Thyroid gland (tissue), 4 donors: ENCODE results near the gene CD3G. TPM values are rescaled to one million over a fixed set of nuclear protein-coding genes. Genes with fewer than 3 reads are reported as not detected.

Experiments
- DNase-seq, 2 donors: peaks; one replicate each; pipeline ENCODE4 v3.0.0-alpha.2; 2019
- H3K27ac ChIP-seq, 3 donors: fragments of 200-600 bp; sonication (generic); 1 replicate in 2 of 3; 2 replicates in 1 of 3; pipeline ENCODE4 v1.5.1; 2016 to 2019; ENCODE audit warnings: mild to moderate bottlenecking in 1 of 3, moderate library complexity in 1 of 3
- H3K27me3 ChIP-seq: fragments of 200-600 bp; sonication (generic); one replicate; pipeline ENCODE4 v1.5.1; 2019
- H3K36me3 ChIP-seq, 2 donors: fragments of 200-600 bp; sonication (generic); one replicate each; pipeline ENCODE4 v1.5.1; 2016 to 2019
- H3K4me1 ChIP-seq, 2 donors: fragments of 200-600 bp; sonication (generic); one replicate each; pipeline ENCODE4 v1.5.1; 2017 to 2019
- H3K4me3 ChIP-seq, 3 donors: fragments of 200-600 bp; sonication (generic); replicated peaks in 1 of 3; 1 replicate in 2 of 3; 2 replicates in 1 of 3; pipeline ENCODE4 v1.5.1; 2016; ENCODE audit warnings: mild to moderate bottlenecking in 1 of 3
- H3K9me3 ChIP-seq: fragments of 200-600 bp; sonication (generic); one replicate; pipeline ENCODE4 v1.5.1; 2017
- POLR2A ChIP-seq, 2 donors: fragments of 450-650 bp; IDR thresholded peaks; one replicate each; pipeline ENCODE4 v1.6.1; 2017; ENCODE audit warnings: antibody characterized with exemption in 2 of 2, mild to moderate bottlenecking in 2 of 2, moderate library complexity in 1 of 2
- whole genome bisulfite sequencing, 2 donors: methylation state at CpG; one replicate each; pipeline ENCODE4 v1.1.5; 2017; 5-methylcytosine and 5-hydroxymethylcytosine counted together
- intact Hi-C: fragments of 100-400 bp; cut with DNase I; formaldehyde crosslinking; loops from one replicate; pipeline ENCODE4 v1.15.1; 2023
- total RNA-seq, 4 donors: library from RNA; depleted of rRNA; stranded (reverse); fragments of >200 nt; gene quantifications; one replicate each; pipeline ENCODE4 v1.2.3, GENCODE V29; 2016
- TF ChIP-seq, protein P1 (sequence below), 6 experiments: fragments of 200-600 bp in 3 of 6; fragments of 450-650 bp in 3 of 6; sonication (generic) in 3 of 6; IDR thresholded peaks; one replicate each; pipeline ENCODE4 v1.5.1; 2016 to 2019; ENCODE audit warnings: antibody characterized with exemption in 6 of 6, mild to moderate bottlenecking in 2 of 6, inconsistent platforms in 1 of 6, moderate library complexity in 1 of 6

CD3G gene
- 1 to 10 TPM; 1.2 to 4.3 (median 1.9) TPM for total RNA-seq

DNA sequence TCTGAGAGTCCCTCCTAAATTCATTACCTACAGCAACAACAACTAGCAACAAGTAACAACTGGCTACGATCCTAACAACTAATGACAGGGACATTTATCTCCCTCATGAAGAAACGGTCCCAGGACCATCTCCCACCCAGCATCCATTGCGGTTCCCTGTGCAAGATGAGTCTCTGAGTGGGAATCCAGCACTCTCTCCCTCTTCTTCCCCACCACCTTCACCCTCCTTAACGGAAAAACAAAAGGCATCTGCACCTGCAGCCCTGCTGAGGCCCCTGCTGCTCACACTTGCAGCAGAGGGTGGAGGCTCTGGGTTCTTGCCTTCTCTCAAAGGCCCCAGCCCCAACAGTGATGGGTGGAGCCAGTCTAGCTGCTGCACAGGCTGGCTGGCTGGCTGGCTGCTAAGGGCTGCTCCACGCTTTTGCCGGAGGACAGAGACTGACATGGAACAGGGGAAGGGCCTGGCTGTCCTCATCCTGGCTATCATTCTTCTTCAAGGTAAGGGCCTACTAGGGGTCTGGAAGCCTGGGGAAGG is at the start of gene CD3G:
CD3G (plus strand) TSS at position 364 of the 535 bp plus-strand sequence; CDS start at position 444, 80 bp downstream.
- TF ChIP-seq POLR2A (IDR thresholded peaks at IDR 0.05), result no peak
- TF ChIP-seq, protein P1, sequence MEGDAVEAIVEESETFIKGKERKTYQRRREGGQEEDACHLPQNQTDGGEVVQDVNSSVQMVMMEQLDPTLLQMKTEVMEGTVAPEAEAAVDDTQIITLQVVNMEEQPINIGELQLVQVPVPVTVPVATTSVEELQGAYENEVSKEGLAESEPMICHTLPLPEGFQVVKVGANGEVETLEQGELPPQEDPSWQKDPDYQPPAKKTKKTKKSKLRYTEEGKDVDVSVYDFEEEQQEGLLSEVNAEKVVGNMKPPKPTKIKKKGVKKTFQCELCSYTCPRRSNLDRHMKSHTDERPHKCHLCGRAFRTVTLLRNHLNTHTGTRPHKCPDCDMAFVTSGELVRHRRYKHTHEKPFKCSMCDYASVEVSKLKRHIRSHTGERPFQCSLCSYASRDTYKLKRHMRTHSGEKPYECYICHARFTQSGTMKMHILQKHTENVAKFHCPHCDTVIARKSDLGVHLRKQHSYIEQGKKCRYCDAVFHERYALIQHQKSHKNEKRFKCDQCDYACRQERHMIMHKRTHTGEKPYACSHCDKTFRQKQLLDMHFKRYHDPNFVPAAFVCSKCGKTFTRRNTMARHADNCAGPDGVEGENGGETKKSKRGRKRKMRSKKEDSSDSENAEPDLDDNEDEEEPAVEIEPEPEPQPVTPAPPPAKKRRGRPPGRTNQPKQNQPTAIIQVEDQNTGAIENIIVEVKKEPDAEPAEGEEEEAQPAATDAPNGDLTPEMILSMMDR (IDR thresholded peaks at IDR 0.05), result no peak
- 73 to 76% methylated on average over 6 of the region's 6 CpGs for WGBS, 2 donors
- no peak within 1 kb of the TSS for H3K27ac ChIP-seq
- no peaks in the 10 kb centered on the region for H3K36me3 ChIP-seq
- no peak within 1 kb of the TSS for H3K4me3 ChIP-seq
- H3K9me3 ChIP-seq, result no peaks in the 10 kb centered on the region
- H3K27me3 ChIP-seq, result no peaks in the 10 kb centered on the region
- DNase-seq, result no peak
- no peaks in the 10 kb centered on the region for H3K4me1 ChIP-seq
- intact Hi-C loops, result no loop called here

DNA sequence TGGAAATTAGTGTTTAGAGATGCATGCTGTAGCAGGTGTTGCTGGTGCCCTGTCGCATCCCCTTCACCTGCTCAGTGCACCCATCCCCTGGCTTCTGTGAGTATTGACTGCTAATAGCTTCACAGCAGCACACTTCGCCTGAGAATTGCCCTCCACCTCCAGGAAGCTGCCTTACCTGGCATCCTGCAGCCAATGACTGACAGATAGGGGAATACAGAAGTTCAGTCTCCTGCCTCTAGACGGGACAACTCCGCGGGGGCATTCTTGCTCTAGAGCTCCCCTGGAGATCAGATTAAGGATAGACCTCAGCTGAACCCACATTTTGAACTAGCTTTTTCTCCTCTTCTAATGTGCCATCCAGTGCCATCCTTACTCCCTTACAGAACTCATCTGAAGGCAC is 48.9 kb upstream of the CD3G start:
- Histone ChIP-seq H3K27me3 (no peaks in the 10 kb centered on the region), H3K4me1 (no peaks in the 10 kb centered on the region), H3K36me3 (no peaks in the 10 kb centered on the region), H3K4me3 (no peak overlapping the region), H3K9me3 (no peaks in the 10 kb centered on the region), H3K27ac (no peak overlapping the region)
- TF ChIP-seq POLR2A (IDR thresholded peaks at IDR 0.05), result no peak
- TF ChIP-seq, protein P1 (IDR thresholded peaks at IDR 0.05), result no peak
- WGBS, 2 donors, result 76 to 77% methylated on average over 5 of the region's 5 CpGs
- intact Hi-C loops, result no loop called here
- DNase-seq, result no peak

DNA sequence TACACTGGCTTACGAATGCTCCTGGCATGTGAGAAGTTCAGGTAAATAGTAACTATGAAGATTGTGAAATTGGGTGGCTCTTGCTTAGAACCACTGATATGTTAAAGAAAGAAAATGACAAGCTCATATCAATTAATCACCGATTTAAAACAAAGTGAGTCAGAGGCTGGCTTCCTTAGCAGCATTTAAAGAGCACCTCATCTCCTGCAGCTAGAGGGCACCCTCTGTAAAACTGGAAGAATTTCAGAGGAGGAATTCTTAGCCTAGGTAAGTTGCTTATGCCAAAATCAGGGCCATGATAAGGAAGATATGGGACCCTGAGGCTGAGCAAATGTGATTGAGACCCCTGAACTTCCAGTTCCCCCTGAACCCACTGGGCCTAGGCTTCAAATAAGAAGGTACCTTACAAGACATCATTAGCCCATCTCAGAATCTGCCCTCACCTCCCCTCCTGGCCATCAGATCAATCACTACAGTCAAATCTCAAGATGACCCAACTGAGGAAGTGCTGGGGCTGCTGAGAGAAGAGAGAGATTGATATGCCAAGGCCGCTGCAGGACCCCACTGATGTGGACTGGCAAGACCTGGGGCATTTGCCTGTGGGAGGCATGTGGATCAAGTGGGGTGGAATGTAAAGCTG is 48.2 kb upstream of the CD3G start:
- Histone ChIP-seq H3K36me3 (no peaks in the 10 kb centered on the region), H3K27ac (no peak overlapping the region), H3K27me3 (no peaks in the 10 kb centered on the region), H3K9me3 (no peaks in the 10 kb centered on the region), H3K4me3 (no peak overlapping the region), H3K4me1 (no peaks in the 10 kb centered on the region)
- intact Hi-C loops, result no loop called here
- 68 to 72% methylated on average over 3 of the region's 3 CpGs for WGBS, 2 donors
- no peak for TF ChIP-seq POLR2A (IDR thresholded peaks at IDR 0.05)
- TF ChIP-seq, protein P1 (IDR thresholded peaks at IDR 0.05), result peak in 5 of 6 experiments; percentile 17 to 57 (median 41)
- peak; percentile 15 to 19 for DNase-seq

DNA sequence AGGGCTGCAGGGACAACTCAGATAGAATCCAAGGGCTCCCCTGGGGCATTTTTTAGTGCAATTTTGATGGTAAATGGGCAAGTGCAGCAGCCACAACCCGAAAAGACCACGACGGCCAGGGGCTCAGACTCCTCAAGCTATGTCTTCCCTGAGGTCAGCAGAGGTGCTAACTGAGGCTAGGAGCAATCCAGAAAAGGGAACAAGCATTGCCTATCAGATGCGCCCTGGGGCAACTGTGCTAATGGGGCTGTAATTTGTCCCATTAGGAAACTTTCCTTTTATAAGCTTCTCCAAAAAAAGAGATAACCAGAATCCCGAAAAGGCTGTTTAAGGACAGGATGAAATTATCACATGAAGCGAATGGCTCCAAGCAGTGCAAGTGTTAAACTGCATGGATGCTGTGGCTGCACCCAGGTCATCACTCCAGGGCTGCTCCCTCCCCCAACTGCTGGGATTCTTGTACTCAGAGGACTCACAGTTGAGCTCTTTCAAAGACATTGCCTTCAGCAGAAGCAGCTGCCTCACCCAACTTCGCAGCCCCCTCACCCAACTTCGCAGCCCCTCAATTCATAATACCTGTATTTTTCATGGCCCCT is 42.4 kb upstream of the CD3G start:
- H3K9me3 ChIP-seq, result no peaks in the 10 kb centered on the region
- H3K27me3 ChIP-seq, result no peaks in the 10 kb centered on the region
- no peak for TF ChIP-seq POLR2A (IDR thresholded peaks at IDR 0.05)
- H3K27ac ChIP-seq, result no peak overlapping the region
- 56 to 59% methylated on average over 8 of the region's 8 CpGs for WGBS, 2 donors
- H3K36me3 ChIP-seq, result no peaks in the 10 kb centered on the region
- no peak overlapping the region for H3K4me3 ChIP-seq
- intact Hi-C loops, result loop anchor here (5.0 kb wide), 1 partner anchor 46 kb away; no protein-coding TSS in a partner anchor
- H3K4me1 ChIP-seq, result no peaks in the 10 kb centered on the region
- DNase-seq, result no peak

DNA sequence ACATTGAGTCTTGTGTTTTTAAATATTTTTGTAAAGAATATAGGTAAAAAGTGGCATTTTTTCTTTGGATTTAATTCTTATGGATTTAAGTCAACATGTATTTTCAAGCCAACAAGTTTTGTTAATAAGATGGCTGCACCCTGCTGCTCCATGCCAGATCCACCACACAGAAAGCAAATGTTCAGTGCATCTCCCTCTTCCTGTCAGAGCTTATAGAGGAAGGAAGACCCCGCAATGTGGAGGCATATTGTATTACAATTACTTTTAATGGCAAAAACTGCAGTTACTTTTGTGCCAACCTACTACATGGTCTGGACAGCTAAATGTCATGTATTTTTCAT is 39.9 kb upstream of the CD3G start:
- H3K4me1 ChIP-seq, result no peaks in the 10 kb centered on the region

More for the DNA sequence above, 39.9 kb upstream of the CD3G start:
- H3K27me3 ChIP-seq, result no peaks in the 10 kb centered on the region
- DNase-seq, result no peak
- no peaks in the 10 kb centered on the region for H3K36me3 ChIP-seq
- intact Hi-C loops, result loop anchor here (5.0 kb wide), 1 partner anchor 43 kb away; no protein-coding TSS in a partner anchor
- 71 to 82% methylated on average over 1 of the region's 1 CpG for WGBS, 2 donors
- H3K4me3 ChIP-seq, result no peak overlapping the region
- TF ChIP-seq, protein P1 (IDR thresholded peaks at IDR 0.05), result no peak
- TF ChIP-seq POLR2A (IDR thresholded peaks at IDR 0.05), result no peak
- H3K27ac ChIP-seq, result no peak overlapping the region
- H3K9me3 ChIP-seq, result no peaks in the 10 kb centered on the region
